ENCODE data around the gene KLHL25.

DNA sequence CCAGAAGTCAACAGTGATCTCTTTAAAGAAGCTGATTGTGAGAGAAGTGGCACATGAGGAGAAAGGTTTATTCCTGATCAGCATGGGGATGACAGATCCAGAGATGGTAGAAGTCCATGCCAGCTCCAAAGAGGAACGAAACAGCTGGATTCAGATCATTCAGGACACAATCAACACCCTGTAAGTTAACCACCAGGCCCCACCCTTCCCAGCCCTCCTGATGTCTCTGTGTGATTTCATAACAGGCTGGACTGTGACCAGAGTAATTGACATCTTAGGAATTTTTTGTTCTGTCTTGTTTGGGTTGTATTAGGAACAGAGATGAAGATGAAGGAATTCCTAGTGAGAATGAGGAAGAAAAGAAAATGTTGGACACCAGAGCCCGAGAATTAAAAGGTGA lies 67.7 kb downstream of the KLHL25 start:
- TF ChIP-seq POLR2A (IDR thresholded peaks at IDR 0.05; ENCODE audit: low read length) (no peak), GATA1 (IDR thresholded peaks at IDR 0.05; ENCODE audit: low read depth, low read length) (no peak)

All from erythroblast (primary cell).